Adipocyte (in vitro differentiated cells): Measurements from ENCODE around the gene MCEE.
"Not testable (repeated sequence)": the region's sequence is repeated elsewhere in the genome, so short reads cannot be mapped to it uniquely, and the experiment has no call there.

ENCODE experiments used
- DNase-seq: peaks from one replicate; pipeline ENCODE4 v3.0.0-alpha.2; 2015; ENCODE audit warnings: low read depth
- H3K27me3 ChIP-seq: replicated peaks from 2 replicates; pipeline ENCODE4 v1.7.0; 2013; ENCODE audit warnings: mild to moderate bottlenecking, low read length, moderate library complexity; ENCODE audit not compliant: control insufficient read depth, insufficient read depth
- H3K36me3 ChIP-seq: 2 replicates; pipeline ENCODE4 v1.7.0; 2013; ENCODE audit warnings: low read length, mild to moderate bottlenecking, moderate library complexity; ENCODE audit not compliant: control insufficient read depth, insufficient read depth, severe bottlenecking
- H3K4me1 ChIP-seq: 2 replicates; pipeline ENCODE4 v1.7.0; 2013; ENCODE audit warnings: mild to moderate bottlenecking, low read length, moderate library complexity; ENCODE audit not compliant: control insufficient read depth, insufficient read depth
- H3K4me3 ChIP-seq: 2 replicates; pipeline ENCODE4 v1.7.0; 2013; ENCODE audit warnings: mild to moderate bottlenecking, low read length, moderate library complexity
- H3K9ac ChIP-seq: 2 replicates; pipeline ENCODE4 v1.7.0; 2013; ENCODE audit warnings: mild to moderate bottlenecking, low read length, moderate library complexity
- H3K9me3 ChIP-seq: 2 replicates; pipeline ENCODE4 v1.7.0; 2013; ENCODE audit warnings: mild to moderate bottlenecking, low read length, moderate library complexity; ENCODE audit not compliant: control insufficient read depth

Gene MCEE

GRCh38 chr2:71100195-71100964 is 29.6 kb downstream of the MCEE start:
- Histone ChIP-seq H3K27me3 (no peaks in the 10 kb centered on the region), H3K9ac (no peak overlapping the region), H3K4me3 (no peak overlapping the region), H3K4me1 (peaks cover 6% of the 10 kb centered on the region), H3K36me3 (no peaks in the 10 kb centered on the region), H3K9me3 (peaks cover 2% of the 10 kb centered on the region)
- peak; percentile 59 for DNase-seq

DNA sequence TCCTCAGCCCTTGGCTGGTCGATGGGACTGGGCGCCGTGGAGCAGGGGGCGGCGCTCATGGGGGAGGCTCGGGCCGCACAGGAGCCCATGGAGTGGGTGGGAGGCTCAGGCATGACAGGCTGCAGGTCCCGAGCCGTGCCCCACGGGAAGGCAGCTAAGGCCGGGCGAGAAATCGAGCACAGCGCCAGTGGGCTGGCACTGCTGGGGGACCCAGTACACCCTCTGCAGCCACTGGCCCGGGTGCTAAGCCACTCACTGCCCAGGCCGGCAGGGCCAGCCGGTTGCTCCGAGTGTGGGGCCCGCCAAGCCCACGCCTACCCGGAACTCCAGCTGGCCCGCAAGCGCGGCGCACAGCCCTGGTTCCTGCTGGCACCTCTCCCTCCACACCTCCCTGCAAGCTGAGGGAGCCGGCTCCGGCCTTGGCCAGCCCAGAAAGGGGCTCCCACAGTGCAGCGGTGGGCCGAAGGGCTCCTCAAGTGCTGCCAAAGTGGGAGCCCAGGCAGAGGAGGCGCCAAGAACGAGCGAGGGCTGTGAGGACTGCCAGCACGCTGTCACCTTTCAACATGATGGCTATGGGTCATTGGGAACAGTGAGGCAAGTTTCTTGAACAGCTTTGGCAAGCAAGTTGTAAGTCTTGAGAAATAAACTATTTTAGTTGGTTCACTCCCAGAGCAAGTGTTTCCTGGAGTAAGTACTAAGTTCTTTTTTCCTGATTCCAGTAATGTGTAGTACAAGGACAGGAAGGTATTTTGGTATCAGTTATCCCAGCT is 37.4 kb downstream of the MCEE start:
- H3K4me1 ChIP-seq, H3K36me3 ChIP-seq, H3K9me3 ChIP-seq, H3K9ac ChIP-seq, DNase-seq, H3K4me3 ChIP-seq, H3K27me3 ChIP-seq: not testable (repeated sequence)

DNA sequence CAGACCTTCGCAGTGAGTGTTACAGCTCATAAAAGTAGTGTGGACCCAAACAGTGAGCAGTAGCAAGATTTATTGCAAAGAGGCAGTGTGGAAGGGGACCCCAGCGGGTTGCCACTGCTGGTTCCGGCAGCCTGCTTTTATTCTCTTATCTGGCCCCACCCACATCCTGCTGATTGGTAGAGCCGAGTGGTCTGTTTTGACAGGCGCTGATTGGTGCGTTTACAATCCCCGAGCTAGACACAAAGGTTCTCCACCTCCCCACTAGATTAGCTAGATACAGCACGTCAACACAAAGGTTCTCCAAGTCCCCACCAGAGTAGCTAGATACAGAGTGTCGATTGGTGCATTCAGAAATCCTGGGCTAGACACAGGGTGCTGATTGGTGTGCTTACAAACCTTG is 38.2 kb downstream of the MCEE start:
- not testable (repeated sequence) for H3K9me3 ChIP-seq, DNase-seq, H3K4me3 ChIP-seq, H3K9ac ChIP-seq, H3K36me3 ChIP-seq, H3K27me3 ChIP-seq, H3K4me1 ChIP-seq

DNA sequence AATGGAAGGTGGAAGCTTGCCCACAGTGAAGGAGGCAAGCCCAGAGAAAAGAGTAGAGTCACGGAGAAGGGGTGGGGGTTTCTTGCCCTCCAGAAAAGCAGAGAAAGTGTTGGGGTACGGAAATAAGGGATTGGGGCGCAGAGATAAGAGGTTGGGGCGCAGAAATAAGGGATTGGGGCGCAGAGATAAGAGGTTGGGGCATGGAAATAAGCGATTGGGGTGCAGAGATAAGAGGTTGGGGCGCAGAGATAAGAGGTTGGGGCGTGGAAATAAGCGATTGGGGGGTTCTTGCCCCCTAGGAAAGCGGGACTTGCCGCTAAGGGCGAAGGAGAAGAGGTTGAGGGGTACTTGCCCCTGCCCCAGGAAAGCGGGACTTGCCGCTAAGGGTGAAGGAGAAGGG is 40.6 kb downstream of the MCEE start:
- not testable (repeated sequence) for H3K9ac ChIP-seq, H3K4me3 ChIP-seq, H3K27me3 ChIP-seq, H3K9me3 ChIP-seq, H3K36me3 ChIP-seq, DNase-seq, H3K4me1 ChIP-seq

DNA sequence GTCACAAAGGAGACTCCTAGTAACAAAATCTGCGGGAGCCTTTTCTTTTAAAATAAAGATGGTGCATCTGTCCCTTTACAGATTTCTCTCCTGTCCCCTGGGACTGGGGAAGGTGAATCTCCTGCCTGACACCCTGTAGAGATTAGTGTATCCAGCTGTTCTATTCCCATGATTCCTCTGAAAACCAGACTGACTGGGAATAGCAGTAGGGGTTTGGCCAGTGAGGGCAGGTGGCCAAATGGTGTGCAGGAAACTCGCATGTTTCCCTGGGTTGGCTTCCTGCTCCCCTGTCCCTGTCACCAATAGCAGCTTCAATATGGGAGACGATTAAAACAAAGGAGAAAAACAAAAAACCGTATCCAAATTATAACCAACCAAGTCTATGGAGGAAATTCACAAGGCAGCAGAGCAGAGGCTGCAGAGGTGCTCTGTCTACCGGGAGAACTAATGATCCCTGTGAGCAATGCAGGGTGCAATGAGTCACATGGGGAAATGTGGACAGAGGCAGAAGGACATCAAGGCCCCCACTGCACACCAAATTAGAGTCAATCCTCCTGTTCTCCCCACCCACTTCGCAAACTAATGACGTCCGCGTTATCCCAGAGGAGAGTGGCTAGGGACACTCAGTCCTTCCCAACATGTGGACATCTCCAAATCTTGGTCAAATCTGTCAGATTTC is 44.6 kb downstream of the MCEE start:
- not testable (repeated sequence) for H3K9ac ChIP-seq, DNase-seq, H3K9me3 ChIP-seq, H3K36me3 ChIP-seq, H3K4me1 ChIP-seq, H3K27me3 ChIP-seq, H3K4me3 ChIP-seq

- H3K9ac ChIP-seq, DNase-seq, H3K4me1 ChIP-seq: not testable (repeated sequence)
Measured at GRCh38 chr2:71083752-71084312, 46.2 kb downstream of the MCEE start.

DNA sequence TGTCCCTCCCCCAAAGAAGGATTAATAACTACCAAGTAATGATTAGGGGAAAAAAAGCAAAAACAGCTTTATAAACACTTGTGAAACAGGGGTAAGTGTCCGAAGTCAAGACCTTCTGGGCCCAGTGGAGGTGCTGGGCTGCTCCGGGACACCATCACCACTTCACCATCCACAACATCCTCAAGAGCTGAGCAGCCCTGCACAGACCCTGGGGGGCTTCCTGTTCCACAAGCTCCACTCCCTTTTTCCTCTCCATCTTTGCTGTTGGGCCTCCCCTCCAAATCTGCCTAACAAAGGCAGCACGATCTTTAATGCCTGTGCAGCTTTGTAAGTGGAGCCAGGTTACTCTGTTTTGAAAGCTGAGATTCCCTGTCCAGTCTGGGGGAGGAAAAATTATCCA is 46.7 kb downstream of the MCEE start:
- H3K27me3 ChIP-seq, H3K9me3 ChIP-seq, H3K36me3 ChIP-seq, H3K4me3 ChIP-seq, DNase-seq, H3K9ac ChIP-seq, H3K4me1 ChIP-seq: not testable (repeated sequence)

More at GRCh38 chr2:71083752-71084312, 46.2 kb downstream of the MCEE start:
- H3K36me3 ChIP-seq, H3K27me3 ChIP-seq, H3K4me3 ChIP-seq, H3K9me3 ChIP-seq: not testable (repeated sequence)

GRCh38 chr2:71082402-71083252 is 47.4 kb downstream of the MCEE start:
- Histone ChIP-seq H3K27me3 (peaks cover 2% of the 10 kb centered on the region), H3K36me3 (peaks cover 16% of the 10 kb centered on the region), H3K9ac (no peak overlapping the region), H3K4me1 (no peaks in the 10 kb centered on the region), H3K4me3 (no peak overlapping the region), H3K9me3 (no peaks in the 10 kb centered on the region)
- DNase-seq: no peak

DNA sequence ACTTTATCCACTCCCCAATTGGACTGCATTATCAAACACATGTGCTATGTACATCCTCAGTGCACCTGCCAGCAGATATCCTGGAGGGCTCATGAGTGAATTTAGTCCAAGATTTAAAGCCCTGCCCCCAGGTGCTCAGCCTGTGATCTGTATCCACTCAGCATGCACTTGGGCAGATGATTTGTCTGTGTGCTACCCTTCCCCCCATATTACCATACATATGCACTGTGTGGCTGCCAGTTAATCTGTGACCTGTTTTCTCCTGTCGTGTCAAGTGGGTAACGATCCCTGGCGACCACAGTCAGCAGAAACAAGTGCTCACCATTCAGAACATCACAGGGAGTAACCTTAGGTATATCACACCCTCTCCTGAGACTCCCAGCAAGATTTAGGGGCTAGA is 51.4 kb downstream of the MCEE start:
- Histone ChIP-seq H3K4me1 (no peaks in the 10 kb centered on the region), H3K9me3 (no peaks in the 10 kb centered on the region), H3K4me3 (no peak overlapping the region), H3K36me3 (peaks cover 51% of the 10 kb centered on the region), H3K27me3 (no peaks in the 10 kb centered on the region), H3K9ac (no peak overlapping the region)
- DNase-seq: no peak

- DNase-seq: no peak
- H3K27me3 ChIP-seq: no peaks in the 10 kb centered on the region
- H3K36me3 ChIP-seq: peaks cover 65% of the 10 kb centered on the region
- H3K4me1 ChIP-seq: peaks cover 11% of the 10 kb centered on the region
- no peak overlapping the region for H3K4me3 ChIP-seq
- no peak overlapping the region for H3K9ac ChIP-seq
- H3K9me3 ChIP-seq: no peaks in the 10 kb centered on the region
Measured at GRCh38 chr2:71074893-71075395, 55.1 kb downstream of the MCEE start.
